H1 (cell line): Measurements from ENCODE around the gene NELL1. TPM values are rescaled to one million over a fixed set of nuclear protein-coding genes. Genes with fewer than 3 reads are reported as not detected.

Experiments
- CTCF ChIA-PET: fragments of 300-600 bp; sonication (Branson Sonifier 250); formaldehyde crosslinking; loops from one replicate; lab custom pipeline; 2021; ENCODE audit not compliant: partially characterized antibody; lab: Charles Lee
- POLR2A ChIA-PET: fragments of 300-600 bp; sonication (Branson Sonifier 250); formaldehyde crosslinking; loops from one replicate; lab custom pipeline; 2021; ENCODE audit warnings: inconsistent platforms; ENCODE audit not compliant: partially characterized antibody; lab: Charles Lee
- DNase-seq, 2 experiments: peaks; one replicate each; pipeline versions ENCODE4 v3.0.0 to v3.0.0-alpha.2; 2010 to 2022; ENCODE audit warnings: low spot score in 2 of 2, low read depth in 1 of 2, mixed read lengths in 1 of 2
- FAIRE-seq: peaks from 2 replicates; lab custom pipeline; 2011; peaks lifted over from hg19 to GRCh38; lab: Jason Lieb, UNC
- H2AFZ ChIP-seq: 2 replicates; pipeline ENCODE4 v1.8.1; 2012; ENCODE audit warnings: low read length, inconsistent platforms
- H2AK5ac ChIP-seq: 2 replicates; pipeline ENCODE4 v1.6.1; 2013; ENCODE audit warnings: low read depth, low read length
- H2BK120ac ChIP-seq: replicated peaks from 2 replicates; pipeline ENCODE3; 2013; ENCODE audit warnings: low read depth, low read length, inconsistent platforms
- H2BK12ac ChIP-seq: 2 replicates; pipeline ENCODE4 v1.6.1; 2013; ENCODE audit warnings: low read depth, low read length
- H2BK15ac ChIP-seq: 2 replicates; pipeline ENCODE4 v1.6.1; 2013; ENCODE audit warnings: low read length
- H2BK20ac ChIP-seq: 2 replicates; pipeline ENCODE4 v1.6.1; 2013; ENCODE audit warnings: low read length
- H2BK5ac ChIP-seq: 2 replicates; pipeline ENCODE4 v1.6.1; 2013; ENCODE audit warnings: low read depth, low read length
- H3K14ac ChIP-seq: 2 replicates; pipeline ENCODE4 v1.6.1; 2013; ENCODE audit warnings: inconsistent platforms; ENCODE audit not compliant: insufficient read length
- H3K18ac ChIP-seq: 2 replicates; pipeline ENCODE4 v1.6.1; 2013; ENCODE audit warnings: low read length; ENCODE audit errors: extremely low read depth
- H3K23ac ChIP-seq: 2 replicates; pipeline ENCODE4 v1.6.1; 2013; ENCODE audit warnings: inconsistent platforms; ENCODE audit not compliant: insufficient read length
- H3K23me2 ChIP-seq: 2 replicates; pipeline ENCODE4 v1.6.1; 2013; ENCODE audit warnings: low read depth, low read length
- H3K27ac ChIP-seq: 2 replicates; pipeline ENCODE4 v1.6.1; 2011; ENCODE audit warnings: low read depth, low read length, inconsistent platforms
- H3K27me3 ChIP-seq, 4 experiments: replicated peaks in 1 of 4; 1 replicate in 1 of 4; 2 replicates in 3 of 4; pipeline versions ENCODE4 v1.6.1 to v1.8.1; 2011 to 2013; ENCODE audit warnings: low read length in 3 of 4, mild to moderate bottlenecking in 3 of 4, inconsistent platforms in 2 of 4, mixed read lengths in 2 of 4, moderate library complexity in 1 of 4; ENCODE audit not compliant: control insufficient read depth in 3 of 4, insufficient read depth in 3 of 4; ENCODE audit errors: extremely low read depth in 1 of 4
- H3K36me3 ChIP-seq, 4 experiments: 2 replicates each; pipeline versions ENCODE4 v1.6.1 to v1.8.1; 2011 to 2013; ENCODE audit warnings: mild to moderate bottlenecking in 4 of 4, low read length in 3 of 4, moderate library complexity in 2 of 4, control low read depth in 1 of 4, inconsistent platforms in 1 of 4; ENCODE audit not compliant: insufficient read depth in 4 of 4, control insufficient read depth in 2 of 4
- H3K4ac ChIP-seq: replicated peaks from 2 replicates; pipeline ENCODE3; 2013; ENCODE audit warnings: low read length, low read depth, mixed read lengths, inconsistent platforms; ENCODE audit not compliant: insufficient read length
- H3K4me1 ChIP-seq, 4 experiments: replicated peaks in 1 of 4; 1 replicate in 1 of 4; 2 replicates in 3 of 4; pipeline versions ENCODE4 v1.6.1 to v1.8.1; 2011 to 2013; ENCODE audit warnings: low read length in 3 of 4, inconsistent platforms in 2 of 4, mixed read lengths in 1 of 4; ENCODE audit not compliant: insufficient read depth in 4 of 4, control insufficient read depth in 3 of 4
- H3K4me2 ChIP-seq, 2 experiments: 2 replicates each; pipeline versions ENCODE4 v1.6.1 to v1.8.1; 2011 to 2013; ENCODE audit warnings: low read depth in 2 of 2, low read length in 2 of 2, control low read depth in 1 of 2, inconsistent platforms in 1 of 2, mild to moderate bottlenecking in 1 of 2; ENCODE audit not compliant: insufficient read depth in 1 of 2
- H3K4me3 ChIP-seq, 4 experiments: fragments of 200-600, 300-600 bp in 1 of 4; sonication (generic), shearing (Covaris generic), sonication (Bioruptor Twin) in 1 of 4; 2 replicates each; pipeline versions ENCODE4 v1.5.1 to v1.8.1; 2011 to 2016; ENCODE audit warnings: low read length in 4 of 4, low read depth in 3 of 4, control low read depth in 2 of 4, inconsistent platforms in 2 of 4, mild to moderate bottlenecking in 2 of 4, mixed read lengths in 1 of 4, moderate library complexity in 1 of 4; ENCODE audit not compliant: insufficient read depth in 2 of 4; ENCODE audit errors: extremely low read depth in 1 of 4
- H3K56ac ChIP-seq: replicated peaks from 2 replicates; pipeline ENCODE3; 2013; ENCODE audit warnings: low read depth, mild to moderate bottlenecking, mixed read lengths, low read length, inconsistent platforms; ENCODE audit not compliant: insufficient read length
- H3K79me1 ChIP-seq: 2 replicates; pipeline ENCODE4 v1.6.1; 2013; ENCODE audit warnings: low read depth, low read length, control low read depth
- H3K79me2 ChIP-seq, 2 experiments: 2 replicates each; pipeline versions ENCODE4 v1.6.1 to v1.8.1; 2012 to 2013; ENCODE audit warnings: low read length in 2 of 2, mild to moderate bottlenecking in 2 of 2, inconsistent platforms in 1 of 2; ENCODE audit not compliant: insufficient read depth in 2 of 2, control insufficient read depth in 1 of 2
- H3K9ac ChIP-seq, 4 experiments: replicated peaks in 1 of 4; 1 replicate in 1 of 4; 2 replicates in 3 of 4; pipeline versions ENCODE4 v1.6.1 to v1.8.1; 2011 to 2013; ENCODE audit warnings: low read depth in 3 of 4, low read length in 3 of 4, control low read depth in 2 of 4, mild to moderate bottlenecking in 2 of 4, moderate library complexity in 2 of 4, inconsistent platforms in 1 of 4; ENCODE audit errors: extremely low read depth in 1 of 4
- H3K9me3 ChIP-seq, 2 experiments: 2 replicates each; pipeline versions ENCODE4 v1.6.1 to v1.8.1; 2012 to 2013; ENCODE audit warnings: mild to moderate bottlenecking in 2 of 2, moderate library complexity in 2 of 2, control low read depth in 1 of 2, inconsistent platforms in 1 of 2, low read depth in 1 of 2, low read length in 1 of 2, mixed read lengths in 1 of 2; ENCODE audit not compliant: insufficient read depth in 2 of 2
- H4K20me1 ChIP-seq, 2 experiments: replicated peaks in 1 of 2; 2 replicates each; pipeline versions ENCODE3 to v1.8.1; 2011 to 2013; ENCODE audit warnings: inconsistent platforms in 2 of 2, low read length in 2 of 2, mild to moderate bottlenecking in 1 of 2; ENCODE audit not compliant: insufficient read depth in 2 of 2, control insufficient read depth in 1 of 2
- H4K5ac ChIP-seq: 2 replicates; pipeline ENCODE4 v1.6.1; 2013; ENCODE audit warnings: low read length, low read depth, mixed read lengths, inconsistent platforms; ENCODE audit not compliant: insufficient read length
- H4K8ac ChIP-seq: 2 replicates; pipeline ENCODE4 v1.8.0; 2013; ENCODE audit warnings: mild to moderate bottlenecking, moderate library complexity, low read length, inconsistent platforms; ENCODE audit not compliant: insufficient read depth; ENCODE audit errors: extremely low read depth
- H4K91ac ChIP-seq: replicated peaks from 2 replicates; pipeline ENCODE3; 2013; ENCODE audit warnings: low read length, mixed read lengths, inconsistent platforms; ENCODE audit not compliant: insufficient read length
- BCL11A ChIP-seq, 2 experiments: IDR thresholded peaks; one replicate each; pipeline ENCODE4 v1.6.1; 2011; ENCODE audit warnings: low read depth in 2 of 2, low read length in 2 of 2, mild to moderate bottlenecking in 2 of 2
- CBX5 ChIP-seq: fragments of 300-800, 300-1000 bp; sonication (generic); IDR thresholded peaks from 2 replicates; pipeline ENCODE4 v1.7.1; 2016; ENCODE audit warnings: antibody characterized with exemption, low read length, low read depth
- EP300 ChIP-seq, 2 experiments: IDR thresholded peaks; 1 replicate in 1 of 2; 2 replicates in 1 of 2; pipeline ENCODE4 v1.6.1; 2011 to 2012; ENCODE audit warnings: low read depth in 2 of 2, low read length in 2 of 2, mild to moderate bottlenecking in 2 of 2, borderline replicate concordance in 1 of 2, inconsistent platforms in 1 of 2, moderate library complexity in 1 of 2
- GTF2F1 ChIP-seq: IDR thresholded peaks from 2 replicates; pipeline ENCODE4 v1.6.1; 2012; ENCODE audit warnings: low read depth, low read length, improper control_type of control experiment, borderline replicate concordance
- JUN ChIP-seq: IDR thresholded peaks from 2 replicates; pipeline ENCODE4 v1.6.1; 2011; ENCODE audit warnings: low read depth, mild to moderate bottlenecking, improper control_type of control experiment, low read length
- KDM4A ChIP-seq: IDR thresholded peaks from one replicate; pipeline ENCODE4 v1.7.1; 2012; ENCODE audit warnings: low read depth, mild to moderate bottlenecking, moderate library complexity, low read length, inconsistent platforms; ENCODE audit not compliant: severe bottlenecking
- NANOG ChIP-seq: IDR thresholded peaks from 2 replicates; pipeline ENCODE4 v1.6.1; 2011; ENCODE audit warnings: low read length, low read depth, mild to moderate bottlenecking, inconsistent platforms; ENCODE audit not compliant: insufficient read depth, poor library complexity, severe bottlenecking
- SIRT6 ChIP-seq: IDR thresholded peaks from one replicate; pipeline ENCODE4 v1.7.1; 2012; ENCODE audit warnings: low read length, inconsistent platforms
- SIX5 ChIP-seq: IDR thresholded peaks from 2 replicates; pipeline ENCODE4 v1.6.1; 2011; ENCODE audit warnings: mild to moderate bottlenecking, low read depth, low read length
- SP4 ChIP-seq: IDR thresholded peaks from 2 replicates; pipeline ENCODE4 v1.6.1; 2012; ENCODE audit warnings: low read length, inconsistent platforms
- TCF12 ChIP-seq: IDR thresholded peaks from 2 replicates; pipeline ENCODE4 v1.6.1; 2011; ENCODE audit warnings: low read depth, mild to moderate bottlenecking, low read length
- WGBS, 2 experiments: shearing (Covaris generic) in 1 of 2; methylation state at CpG; one replicate each; pipeline versions ENCODE4 v1.1.6 to v1.1.7; 2013 to 2015; ENCODE audit warnings: low lambda C conversion rate in 2 of 2, mixed read lengths in 2 of 2, inconsistent platforms in 1 of 2, low coverage in 1 of 2, missing lambda C conversion rate in 1 of 2; ENCODE audit not compliant: insufficient replicate concordance in 2 of 2, insufficient coverage in 1 of 2, insufficient read length in 1 of 2; ENCODE audit errors: extremely low coverage in 1 of 2, missing lambda C conversion rate in 1 of 2; 5-methylcytosine and 5-hydroxymethylcytosine counted together
- polyA plus RNA-seq, 7 experiments: library from polyadenylated mRNA; depleted of rRNA in 3 of 7; stranded (reverse) in 5 of 7; unstranded in 2 of 7; fragments of >200 nt in 5 of 7; fragments of 200-250 nt in 2 of 7; gene quantifications; 1 replicate in 5 of 7; 2 replicates in 1 of 7; 4 replicates in 1 of 7; pipeline versions ENCODE4 v1.2.1 to v1.2.3, GENCODE V29; 2011 to 2013; ENCODE audit warnings: missing spikeins in 2 of 7, mixed read lengths in 2 of 7
- total RNA-seq: library from RNA; stranded (reverse); fragmentation: NEBNext Ultra II Directional; extraction: Animal tissue kit (Norgen Biotek cat#: 25700); gene quantifications from 2 replicates; pipeline ENCODE4 v1.2.1, GENCODE V29; 2021
- TF ChIP-seq, protein P1 (sequence below): IDR thresholded peaks from 2 replicates; pipeline ENCODE4 v1.6.1; 2011; ENCODE audit warnings: low read length, improper control_type of control experiment
- TF ChIP-seq, protein P2 (sequence below): IDR thresholded peaks from 2 replicates; pipeline ENCODE4 v1.6.1; 2011; ENCODE audit warnings: low read depth, mild to moderate bottlenecking, low read length; ENCODE audit not compliant: insufficient read depth

NELL1 gene
- total and polyA plus RNA-seq, 2 of the 8 experiments (the other 6 are each of a cell fraction or from before 2014, with no cell fraction given), result 0.21 TPM; not detected in 1

DNA sequence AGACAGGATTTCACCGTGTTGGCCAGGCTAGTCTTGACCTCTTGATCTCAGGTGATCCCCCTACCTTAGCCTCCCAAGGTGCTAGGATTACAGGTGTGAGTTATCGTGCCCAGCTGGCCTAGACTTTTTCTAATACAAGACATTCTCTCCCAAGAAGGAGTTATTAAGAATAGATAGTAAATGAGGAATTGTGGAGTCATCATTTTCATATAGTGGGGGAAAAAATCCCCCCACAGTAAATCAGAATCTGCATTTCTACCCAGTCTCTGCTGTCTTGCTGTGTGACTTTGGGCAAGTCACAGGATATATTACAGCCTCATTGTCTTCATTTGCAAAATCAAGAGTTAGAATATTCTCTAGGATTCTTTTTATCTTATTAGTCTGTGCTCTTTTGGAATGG lies 48.4 kb upstream of the NELL1 start:
- no peaks in the 10 kb centered on the region; a peak in 1 of 7 replicates for H3K27me3 ChIP-seq
- DNase-seq (no peak), FAIRE-seq (no peak)
- no peak overlapping the region for H3K4ac ChIP-seq
- no peaks in the 10 kb centered on the region for H3K79me2 ChIP-seq
- H2AFZ ChIP-seq, result no peak overlapping the region
- WGBS, 2 experiments, result 69% methylated on average over 2 of the region's 2 CpGs; no CpG with 5 or more reads in 1 of the 2 experiments
- CTCF ChIA-PET, result interaction anchor here (0.8 to 2.8 kb wide), 9 partner anchors 8 to 466 kb away, joined by 3 to 16 read pairs (median 4); no protein-coding TSS in a partner anchor
- TF ChIP-seq GTF2F1 (no peak), JUN (no peak), BCL11A (IDR thresholded peaks at IDR 0.05; ENCODE audit: low read depth in 2 of 2, low read length in 2 of 2) (no peak), TCF12 (no peak), KDM4A (no peak), CBX5 (no peak), NANOG (no peak), SIRT6 (no peak), SIX5 (no peak), SP4 (no peak), EP300 (IDR thresholded peaks at IDR 0.05; ENCODE audit: borderline replicate concordance in 1 of 2, low read depth in 2 of 2, low read length in 2 of 2) (no peak)
- TF ChIP-seq, protein P1, sequence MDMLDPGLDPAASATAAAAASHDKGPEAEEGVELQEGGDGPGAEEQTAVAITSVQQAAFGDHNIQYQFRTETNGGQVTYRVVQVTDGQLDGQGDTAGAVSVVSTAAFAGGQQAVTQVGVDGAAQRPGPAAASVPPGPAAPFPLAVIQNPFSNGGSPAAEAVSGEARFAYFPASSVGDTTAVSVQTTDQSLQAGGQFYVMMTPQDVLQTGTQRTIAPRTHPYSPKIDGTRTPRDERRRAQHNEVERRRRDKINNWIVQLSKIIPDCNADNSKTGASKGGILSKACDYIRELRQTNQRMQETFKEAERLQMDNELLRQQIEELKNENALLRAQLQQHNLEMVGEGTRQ, result no peak
- TF ChIP-seq, protein P2, sequence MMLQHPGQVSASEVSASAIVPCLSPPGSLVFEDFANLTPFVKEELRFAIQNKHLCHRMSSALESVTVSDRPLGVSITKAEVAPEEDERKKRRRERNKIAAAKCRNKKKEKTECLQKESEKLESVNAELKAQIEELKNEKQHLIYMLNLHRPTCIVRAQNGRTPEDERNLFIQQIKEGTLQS, result no peak
- no peaks in the 10 kb centered on the region for H3K36me3 ChIP-seq
- H3K27ac ChIP-seq, result no peak overlapping the region
- H3K14ac ChIP-seq, result no peak overlapping the region
- no peak overlapping the region for H2BK15ac ChIP-seq
- no peaks in the 10 kb centered on the region for H4K20me1 ChIP-seq
- no peak overlapping the region for H4K8ac ChIP-seq
- no peaks in the 10 kb centered on the region for H3K9me3 ChIP-seq
- no peak overlapping the region for H2BK12ac ChIP-seq
- H2AK5ac ChIP-seq, result no peak overlapping the region
- H3K4me1 ChIP-seq, result peaks cover 1 to 13% (median 10%) of the 10 kb centered on the region in 4 experiments; a peak in 5 of 7 replicates
- H3K79me1 ChIP-seq, result no peaks in the 10 kb centered on the region
- no peak overlapping the region for H2BK20ac ChIP-seq
- H3K9ac ChIP-seq, result no peak overlapping the region
- no peak overlapping the region for H2BK120ac ChIP-seq
- POLR2A ChIA-PET, result interaction anchor here (1.2 kb wide), 1 partner anchor 11 kb away, joined by 3 read pairs; no protein-coding TSS in a partner anchor
- H3K23me2 ChIP-seq, result no peaks in the 10 kb centered on the region
- H3K4me3 ChIP-seq, result no peak overlapping the region
- no peak overlapping the region for H4K91ac ChIP-seq
- H2BK5ac ChIP-seq, result no peak overlapping the region
- H3K56ac ChIP-seq, result no peak overlapping the region
- H3K23ac ChIP-seq, result no peak overlapping the region
- no peak overlapping the region for H4K5ac ChIP-seq
- H3K18ac ChIP-seq, result no peak overlapping the region
- no peak overlapping the region; a peak in 1 of 4 replicates for H3K4me2 ChIP-seq
